GM18505 (cell line): ENCODE measurements around the gene RET.
"Not testable (repeated sequence)": the region's sequence is repeated elsewhere in the genome, so short reads cannot be mapped to it uniquely, and the experiment has no call there.

ENCODE experiments used
- ATAC-seq: cut with Tn5 transposase; IDR thresholded peaks from one replicate; pipeline ENCODE4 v1.9.1; 2021; ENCODE audit not compliant: unreplicated experiment
- POLR2A ChIP-seq: IDR thresholded peaks from 4 replicates; pipeline ENCODE4 v1.6.1; 2011; ENCODE audit warnings: borderline replicate concordance; ENCODE audit not compliant: insufficient read depth, insufficient read length; ENCODE audit errors: extremely low read depth

Gene RET

DNA sequence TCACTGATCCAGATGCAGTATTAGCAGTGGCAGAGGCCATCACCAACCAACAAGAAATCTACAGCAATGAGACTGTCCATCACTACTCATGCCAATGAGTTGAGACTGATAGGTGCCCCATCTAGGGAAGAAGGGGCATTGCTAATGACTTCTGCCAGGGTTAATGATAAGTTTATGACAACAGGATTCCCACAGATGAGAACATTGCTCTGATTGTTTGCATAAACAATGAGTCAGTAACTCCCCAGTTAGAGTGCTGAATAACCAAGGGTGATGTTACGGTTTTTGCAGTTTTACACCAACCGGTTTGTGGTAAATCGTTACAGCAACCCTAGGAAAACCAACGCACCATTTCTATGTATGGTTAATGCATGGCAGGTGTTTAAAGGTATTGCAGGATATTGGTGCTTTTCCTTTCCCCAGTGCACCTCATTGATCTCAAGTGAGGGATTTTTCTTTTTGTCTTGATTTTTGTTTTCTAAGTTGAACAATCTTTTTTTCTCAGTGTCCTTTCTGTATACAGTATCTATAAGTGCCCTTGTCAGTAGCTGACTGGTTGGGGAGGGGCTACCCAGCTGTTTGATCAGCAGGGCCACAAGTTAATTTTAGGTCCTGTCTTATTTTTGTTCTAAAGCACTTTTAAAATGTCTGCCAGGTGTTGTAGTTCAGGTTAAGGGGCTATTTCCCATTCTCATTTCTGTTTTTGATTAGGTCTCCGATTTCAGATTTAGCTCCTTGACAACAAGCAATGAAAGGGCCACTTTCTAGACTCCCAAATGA is 57.4 kb downstream of the RET start:
- no peak for TF ChIP-seq POLR2A
- ATAC-seq = no peak

DNA sequence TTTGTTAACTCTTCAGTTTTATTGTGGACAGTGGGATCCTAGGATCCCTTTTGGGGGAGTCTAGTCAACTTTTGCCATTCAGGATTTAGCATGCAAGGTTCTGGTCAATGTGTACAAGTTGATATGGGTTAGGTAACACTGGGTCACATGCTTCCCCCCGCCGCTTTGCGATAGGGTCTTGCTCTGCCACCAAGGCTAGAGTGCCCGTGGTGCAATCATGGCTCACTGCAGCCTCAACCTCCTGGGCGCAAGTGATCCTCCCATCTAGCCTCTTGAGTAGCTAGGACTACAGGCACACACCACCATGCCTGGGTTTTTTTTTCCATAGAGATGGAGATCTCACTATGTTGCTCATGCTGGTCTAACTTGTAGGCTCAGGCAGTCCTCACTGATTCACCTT is 58.2 kb downstream of the RET start:
- no peak for ATAC-seq
- TF ChIP-seq POLR2A = no peak

- no peak for ATAC-seq
- no peak for TF ChIP-seq POLR2A
Measured at GRCh38 chr10:43135656-43136055, 58.8 kb downstream of the RET start.

GRCh38 chr10:43136432-43136831 is 59.6 kb downstream of the RET start:
- TF ChIP-seq POLR2A = no peak
- no peak for ATAC-seq

DNA sequence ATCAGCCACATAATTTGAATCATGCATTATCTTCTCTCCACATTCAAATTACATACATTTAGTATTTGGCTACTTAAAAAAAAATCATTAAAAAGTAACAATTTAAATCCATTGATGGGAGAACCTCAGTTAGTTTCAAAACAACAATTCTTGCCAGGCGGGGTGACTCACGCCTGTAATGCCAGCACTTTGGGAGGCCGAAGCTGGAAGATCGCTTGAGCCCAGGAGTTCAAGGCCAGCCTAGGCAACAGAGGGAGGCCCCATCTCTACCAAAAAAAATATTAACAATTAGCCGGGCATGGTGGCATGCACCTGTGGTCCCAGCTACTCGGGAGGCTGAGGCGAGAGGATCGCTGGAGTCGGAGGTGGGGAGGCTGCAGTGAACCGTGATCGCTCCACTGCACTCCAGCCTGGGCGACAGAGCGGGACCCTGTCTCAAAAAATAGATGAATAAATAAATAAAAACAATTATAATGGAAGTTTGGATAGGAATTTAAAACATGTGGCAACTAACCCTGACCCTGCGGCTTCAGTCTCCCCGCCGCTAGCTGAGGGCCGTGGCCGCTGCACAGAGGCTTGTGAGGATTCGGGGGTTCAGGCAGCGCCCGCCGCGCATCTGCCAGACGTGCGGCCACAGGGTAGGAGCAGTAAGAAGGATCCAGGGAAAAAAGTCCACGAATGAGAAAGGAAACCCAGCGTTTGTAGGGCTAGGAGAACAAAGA is 60.3 kb downstream of the RET start:
- no peak for ATAC-seq

GRCh38 chr10:43137717-43138020 is 60.8 kb downstream of the RET start:
- ATAC-seq = peak; percentile 35
- no peak for TF ChIP-seq POLR2A

More for the DNA sequence above, 60.3 kb downstream of the RET start:
- no peak for TF ChIP-seq POLR2A

GRCh38 chr10:43138021-43138756 is 61.3 kb downstream of the RET start, which contains the start of gene CSGALNACT2:
CSGALNACT2 (plus strand) TSS chr10:43138445; CDS start chr10:43155150, 16,705 bp downstream.
- ATAC-seq = peak; percentile 71
- peak; percentile 79 for TF ChIP-seq POLR2A

GRCh38 chr10:43138757-43139241 is 61.9 kb downstream of the RET start:
- TF ChIP-seq POLR2A = no peak
- ATAC-seq = peak; percentile 35

- no peak for TF ChIP-seq POLR2A
- no peak for ATAC-seq
Measured at GRCh38 chr10:43141421-43141820, 64.6 kb downstream of the RET start.

DNA sequence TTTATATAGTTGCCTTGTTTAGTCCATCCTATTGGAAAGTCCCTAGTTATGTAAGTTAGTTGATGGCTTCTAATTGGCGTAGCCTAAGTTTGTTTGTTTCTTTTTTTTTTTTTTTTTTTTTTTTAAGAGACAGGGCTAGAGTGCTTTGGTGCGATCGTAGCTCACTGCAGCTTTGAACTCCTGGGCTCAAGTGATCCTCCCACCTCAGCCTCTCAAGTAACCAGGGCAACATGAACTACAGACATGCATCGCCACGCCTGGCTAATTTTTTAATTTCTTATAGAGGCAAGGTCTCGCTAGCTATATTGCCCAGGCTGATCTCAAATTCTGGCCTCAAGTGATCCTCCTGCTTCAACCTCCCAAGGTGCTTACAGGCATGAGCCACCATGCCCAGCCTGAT is 68.4 kb downstream of the RET start:
- TF ChIP-seq POLR2A = no peak
- ATAC-seq = no peak

- not testable (repeated sequence) for ATAC-seq
Measured at GRCh38 chr10:43145936-43146335, 69.1 kb downstream of the RET start.

DNA sequence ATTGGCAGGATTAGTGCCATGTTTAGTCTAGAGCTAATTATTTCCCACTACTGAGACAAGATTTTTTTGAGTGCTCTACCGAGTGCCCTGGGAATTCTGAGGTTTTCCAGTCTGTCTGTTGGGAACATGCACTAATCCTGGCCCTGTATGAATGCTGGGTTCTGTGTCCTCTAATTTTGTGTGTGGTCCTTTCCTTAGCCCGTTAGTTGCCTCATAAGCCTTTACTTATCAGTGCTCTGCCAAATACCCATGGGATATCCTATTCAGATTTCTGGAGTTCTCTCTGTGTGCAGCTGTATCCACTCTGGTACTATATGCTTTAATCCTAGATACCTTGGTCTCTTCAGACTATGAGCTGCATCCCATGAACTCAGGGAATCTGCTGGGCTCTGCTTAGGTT is 74.5 kb downstream of the RET start:
- TF ChIP-seq POLR2A = no peak
- no peak for ATAC-seq

DNA sequence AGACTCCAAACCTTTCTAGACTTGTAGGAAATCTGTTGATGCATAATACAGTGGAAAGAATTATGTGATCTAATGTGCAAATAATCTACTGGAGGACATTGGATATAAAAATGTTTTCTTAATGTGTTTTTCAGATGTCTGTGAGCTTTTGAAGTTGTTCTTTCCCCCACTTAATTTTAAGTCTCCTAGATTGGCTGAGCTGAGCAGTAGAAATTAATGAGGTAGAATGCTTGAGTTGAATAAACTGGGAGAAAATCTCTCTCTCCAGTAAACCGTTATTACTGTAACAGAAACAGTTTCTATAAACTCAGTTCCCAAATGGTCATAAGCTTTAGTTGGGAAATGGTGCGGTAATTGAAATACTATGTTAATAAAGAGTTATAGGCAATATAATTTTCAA is 77.0 kb downstream of the RET start:
- no peak for ATAC-seq
- TF ChIP-seq POLR2A = no peak
